SK-N-SH treated with all-trans-retinoic acid at 6 μM for 48 hours (cell line): ENCODE measurements around the gene BIRC2.

ENCODE experiments used
- ATAC-seq: fragments of 200-7000 bp; cut with Tn5 transposase; 3 replicates; pipeline ENCODE4 v1.9.1; 2020; ENCODE audit warnings: mild to moderate bottlenecking, moderate library complexity
- ARNTL ChIP-seq: fragments of 450-650 bp; formaldehyde crosslinking; IDR thresholded peaks from 2 replicates; pipeline ENCODE4 v1.5.0; 2020; ENCODE audit warnings: low read depth, mild to moderate bottlenecking, moderate library complexity, borderline replicate concordance
- BACH2 ChIP-seq: fragments of 250-450 bp; sonication (Bioruptor Pico); IDR thresholded peaks from 2 replicates; pipeline ENCODE4 v1.9.0; 2021; ENCODE audit warnings: mild to moderate bottlenecking, borderline replicate concordance
- CSDC2 ChIP-seq: fragments of 250-450 bp; sonication (Bioruptor Pico); IDR thresholded peaks from 2 replicates; pipeline ENCODE4 v1.5.0; 2020; ENCODE audit warnings: mild to moderate bottlenecking, moderate library complexity
- ESRRG ChIP-seq: fragments of 250-450 bp; sonication (Bioruptor Pico); IDR thresholded peaks from 2 replicates; pipeline ENCODE4 v1.6.1; 2021; ENCODE audit warnings: mild to moderate bottlenecking
- OSR1 ChIP-seq: fragments of 250-450 bp; sonication (Bioruptor Pico); IDR thresholded peaks from 2 replicates; pipeline ENCODE4 v1.8.0; 2022; ENCODE audit warnings: moderate library complexity, mild to moderate bottlenecking, inconsistent platforms
- PPARA ChIP-seq: fragments of 250-450 bp; sonication (Bioruptor Pico); IDR thresholded peaks from 2 replicates; pipeline ENCODE4 v1.5.0; 2020; ENCODE audit warnings: mild to moderate bottlenecking, borderline replicate concordance
- RARB ChIP-seq: fragments of 250-450 bp; sonication (Bioruptor Pico); IDR thresholded peaks from 2 replicates; pipeline ENCODE4 v1.8.0; 2021; ENCODE audit warnings: mild to moderate bottlenecking, moderate library complexity
- SNAI2 ChIP-seq: fragments of 250-450 bp; sonication (Bioruptor Pico); IDR thresholded peaks from 2 replicates; pipeline ENCODE4 v1.5.0; 2020; ENCODE audit warnings: mild to moderate bottlenecking, moderate library complexity
- TCF4 ChIP-seq: fragments of 250-450 bp; sonication (Bioruptor Pico); IDR thresholded peaks from 2 replicates; pipeline ENCODE4 v1.8.0; 2021; ENCODE audit warnings: mild to moderate bottlenecking, moderate library complexity, borderline replicate concordance
- TOX ChIP-seq: fragments of 250-450 bp; sonication (Bioruptor Pico); IDR thresholded peaks from 2 replicates; pipeline ENCODE4 v1.8.0; 2021; ENCODE audit warnings: mild to moderate bottlenecking, moderate library complexity, borderline replicate concordance
- ZC3H10 ChIP-seq: fragments of 250-450 bp; sonication (Bioruptor Pico); IDR thresholded peaks from 2 replicates; pipeline ENCODE4 v1.5.1; 2021; ENCODE audit warnings: mild to moderate bottlenecking, moderate library complexity
- ZFP3 ChIP-seq: fragments of 250-450 bp; sonication (Bioruptor Pico); IDR thresholded peaks from 2 replicates; pipeline ENCODE4 v1.5.0; 2020; ENCODE audit warnings: mild to moderate bottlenecking, moderate library complexity
- ZNF565 ChIP-seq: fragments of 450-650 bp; formaldehyde crosslinking; conservative IDR thresholded peaks from 2 replicates; pipeline ENCODE4 v1.5.0; 2020; ENCODE audit warnings: low read depth, mild to moderate bottlenecking, moderate library complexity
- ZNF70 ChIP-seq: fragments of 450-650 bp; formaldehyde crosslinking; IDR thresholded peaks from 2 replicates; pipeline ENCODE4 v1.5.0; 2020; ENCODE audit warnings: mild to moderate bottlenecking, moderate library complexity
- ZNF8 ChIP-seq: fragments of 450-650 bp; formaldehyde crosslinking; IDR thresholded peaks from 2 replicates; pipeline ENCODE4 v1.5.0; 2020; ENCODE audit warnings: mild to moderate bottlenecking, moderate library complexity
- TF ChIP-seq, protein P1 (sequence below): fragments of 250-450 bp; sonication (Bioruptor Pico); IDR thresholded peaks from 2 replicates; pipeline ENCODE4 v1.8.0; 2020; ENCODE audit warnings: mild to moderate bottlenecking, moderate library complexity, borderline replicate concordance
- TF ChIP-seq, protein P2 (sequence below): fragments of 250-450 bp; sonication (Bioruptor Pico); IDR thresholded peaks from 2 replicates; pipeline ENCODE4 v1.8.0; 2021; ENCODE audit warnings: low read depth, mild to moderate bottlenecking, moderate library complexity, borderline replicate concordance
- TF ChIP-seq, protein P3 (sequence below): fragments of 250-450 bp; sonication (Bioruptor Pico); IDR thresholded peaks from 2 replicates; pipeline ENCODE4 v1.5.1; 2021; ENCODE audit warnings: mild to moderate bottlenecking, moderate library complexity
- TF ChIP-seq, protein P4 (sequence below): fragments of 250-450 bp; sonication (Bioruptor Pico); IDR thresholded peaks from 2 replicates; pipeline ENCODE4 v1.5.1; 2020; ENCODE audit warnings: low read depth, mild to moderate bottlenecking, moderate library complexity
- TF ChIP-seq, protein P5 (sequence below): fragments of 250-450 bp; sonication (Bioruptor Pico); IDR thresholded peaks from 2 replicates; pipeline ENCODE4 v1.5.0; 2020; ENCODE audit warnings: mild to moderate bottlenecking, moderate library complexity

BIRC2 gene

DNA sequence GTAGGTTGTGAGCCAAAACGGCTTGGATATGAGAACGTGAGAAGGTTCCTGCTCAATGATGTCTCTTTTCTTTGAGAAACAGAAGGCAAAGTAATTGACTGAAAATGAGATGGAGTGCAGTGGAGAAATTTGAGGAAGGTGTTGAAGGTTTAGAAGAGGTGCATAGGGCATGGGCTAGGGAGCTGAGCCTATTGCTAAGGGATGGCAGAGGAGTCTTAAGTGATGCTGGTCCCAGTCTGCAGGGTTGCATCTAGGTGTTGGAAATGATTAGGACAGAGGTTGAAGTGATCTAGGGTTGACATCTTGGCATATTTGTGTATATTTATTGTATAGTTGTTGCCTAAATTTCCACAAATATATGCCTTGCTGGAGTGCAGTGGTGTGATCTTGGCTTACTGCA is 27.5 kb upstream of the BIRC2 start:
- no peak for ATAC-seq
- TF ChIP-seq ZC3H10 (CRISPR knock-in tag) (no peak), ZNF70 (CRISPR knock-in tag) (no peak), TCF4 (CRISPR knock-in tag) (no peak), ZNF565 (CRISPR knock-in tag) (no peak), TOX (no peak), ZNF8 (CRISPR knock-in tag) (no peak), RARB (CRISPR knock-in tag) (no peak), ZFP3 (CRISPR knock-in tag) (no peak), ESRRG (CRISPR knock-in tag) (no peak), SNAI2 (CRISPR knock-in tag) (no peak), PPARA (no peak), BACH2 (CRISPR knock-in tag) (no peak), CSDC2 (CRISPR knock-in tag) (no peak), ARNTL (CRISPR knock-in tag) (no peak)
- TF ChIP-seq, protein P1, sequence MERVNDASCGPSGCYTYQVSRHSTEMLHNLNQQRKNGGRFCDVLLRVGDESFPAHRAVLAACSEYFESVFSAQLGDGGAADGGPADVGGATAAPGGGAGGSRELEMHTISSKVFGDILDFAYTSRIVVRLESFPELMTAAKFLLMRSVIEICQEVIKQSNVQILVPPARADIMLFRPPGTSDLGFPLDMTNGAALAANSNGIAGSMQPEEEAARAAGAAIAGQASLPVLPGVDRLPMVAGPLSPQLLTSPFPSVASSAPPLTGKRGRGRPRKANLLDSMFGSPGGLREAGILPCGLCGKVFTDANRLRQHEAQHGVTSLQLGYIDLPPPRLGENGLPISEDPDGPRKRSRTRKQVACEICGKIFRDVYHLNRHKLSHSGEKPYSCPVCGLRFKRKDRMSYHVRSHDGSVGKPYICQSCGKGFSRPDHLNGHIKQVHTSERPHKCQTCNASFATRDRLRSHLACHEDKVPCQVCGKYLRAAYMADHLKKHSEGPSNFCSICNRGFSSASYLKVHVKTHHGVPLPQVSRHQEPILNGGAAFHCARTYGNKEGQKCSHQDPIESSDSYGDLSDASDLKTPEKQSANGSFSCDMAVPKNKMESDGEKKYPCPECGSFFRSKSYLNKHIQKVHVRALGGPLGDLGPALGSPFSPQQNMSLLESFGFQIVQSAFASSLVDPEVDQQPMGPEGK, result no peak
- TF ChIP-seq, protein P2, sequence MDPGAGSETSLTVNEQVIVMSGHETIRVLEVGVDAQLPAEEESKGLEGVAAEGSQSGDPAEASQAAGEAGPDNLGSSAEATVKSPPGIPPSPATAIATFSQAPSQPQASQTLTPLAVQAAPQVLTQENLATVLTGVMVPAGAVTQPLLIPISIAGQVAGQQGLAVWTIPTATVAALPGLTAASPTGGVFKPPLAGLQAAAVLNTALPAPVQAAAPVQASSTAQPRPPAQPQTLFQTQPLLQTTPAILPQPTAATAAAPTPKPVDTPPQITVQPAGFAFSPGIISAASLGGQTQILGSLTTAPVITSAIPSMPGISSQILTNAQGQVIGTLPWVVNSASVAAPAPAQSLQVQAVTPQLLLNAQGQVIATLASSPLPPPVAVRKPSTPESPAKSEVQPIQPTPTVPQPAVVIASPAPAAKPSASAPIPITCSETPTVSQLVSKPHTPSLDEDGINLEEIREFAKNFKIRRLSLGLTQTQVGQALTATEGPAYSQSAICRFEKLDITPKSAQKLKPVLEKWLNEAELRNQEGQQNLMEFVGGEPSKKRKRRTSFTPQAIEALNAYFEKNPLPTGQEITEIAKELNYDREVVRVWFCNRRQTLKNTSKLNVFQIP (CRISPR knock-in tag), result no peak
- TF ChIP-seq, protein P3, sequence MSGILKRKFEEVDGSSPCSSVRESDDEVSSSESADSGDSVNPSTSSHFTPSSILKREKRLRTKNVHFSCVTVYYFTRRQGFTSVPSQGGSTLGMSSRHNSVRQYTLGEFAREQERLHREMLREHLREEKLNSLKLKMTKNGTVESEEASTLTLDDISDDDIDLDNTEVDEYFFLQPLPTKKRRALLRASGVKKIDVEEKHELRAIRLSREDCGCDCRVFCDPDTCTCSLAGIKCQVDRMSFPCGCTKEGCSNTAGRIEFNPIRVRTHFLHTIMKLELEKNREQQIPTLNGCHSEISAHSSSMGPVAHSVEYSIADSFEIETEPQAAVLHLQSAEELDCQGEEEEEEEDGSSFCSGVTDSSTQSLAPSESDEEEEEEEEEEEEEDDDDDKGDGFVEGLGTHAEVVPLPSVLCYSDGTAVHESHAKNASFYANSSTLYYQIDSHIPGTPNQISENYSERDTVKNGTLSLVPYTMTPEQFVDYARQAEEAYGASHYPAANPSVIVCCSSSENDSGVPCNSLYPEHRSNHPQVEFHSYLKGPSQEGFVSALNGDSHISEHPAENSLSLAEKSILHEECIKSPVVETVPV (CRISPR knock-in tag), result no peak
- TF ChIP-seq, protein P4, sequence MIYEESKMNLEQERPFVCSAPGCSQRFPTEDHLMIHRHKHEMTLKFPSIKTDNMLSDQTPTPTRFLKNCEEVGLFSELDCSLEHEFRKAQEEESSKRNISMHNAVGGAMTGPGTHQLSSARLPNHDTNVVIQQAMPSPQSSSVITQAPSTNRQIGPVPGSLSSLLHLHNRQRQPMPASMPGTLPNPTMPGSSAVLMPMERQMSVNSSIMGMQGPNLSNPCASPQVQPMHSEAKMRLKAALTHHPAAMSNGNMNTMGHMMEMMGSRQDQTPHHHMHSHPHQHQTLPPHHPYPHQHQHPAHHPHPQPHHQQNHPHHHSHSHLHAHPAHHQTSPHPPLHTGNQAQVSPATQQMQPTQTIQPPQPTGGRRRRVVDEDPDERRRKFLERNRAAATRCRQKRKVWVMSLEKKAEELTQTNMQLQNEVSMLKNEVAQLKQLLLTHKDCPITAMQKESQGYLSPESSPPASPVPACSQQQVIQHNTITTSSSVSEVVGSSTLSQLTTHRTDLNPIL, result no peak
- TF ChIP-seq, protein P5, sequence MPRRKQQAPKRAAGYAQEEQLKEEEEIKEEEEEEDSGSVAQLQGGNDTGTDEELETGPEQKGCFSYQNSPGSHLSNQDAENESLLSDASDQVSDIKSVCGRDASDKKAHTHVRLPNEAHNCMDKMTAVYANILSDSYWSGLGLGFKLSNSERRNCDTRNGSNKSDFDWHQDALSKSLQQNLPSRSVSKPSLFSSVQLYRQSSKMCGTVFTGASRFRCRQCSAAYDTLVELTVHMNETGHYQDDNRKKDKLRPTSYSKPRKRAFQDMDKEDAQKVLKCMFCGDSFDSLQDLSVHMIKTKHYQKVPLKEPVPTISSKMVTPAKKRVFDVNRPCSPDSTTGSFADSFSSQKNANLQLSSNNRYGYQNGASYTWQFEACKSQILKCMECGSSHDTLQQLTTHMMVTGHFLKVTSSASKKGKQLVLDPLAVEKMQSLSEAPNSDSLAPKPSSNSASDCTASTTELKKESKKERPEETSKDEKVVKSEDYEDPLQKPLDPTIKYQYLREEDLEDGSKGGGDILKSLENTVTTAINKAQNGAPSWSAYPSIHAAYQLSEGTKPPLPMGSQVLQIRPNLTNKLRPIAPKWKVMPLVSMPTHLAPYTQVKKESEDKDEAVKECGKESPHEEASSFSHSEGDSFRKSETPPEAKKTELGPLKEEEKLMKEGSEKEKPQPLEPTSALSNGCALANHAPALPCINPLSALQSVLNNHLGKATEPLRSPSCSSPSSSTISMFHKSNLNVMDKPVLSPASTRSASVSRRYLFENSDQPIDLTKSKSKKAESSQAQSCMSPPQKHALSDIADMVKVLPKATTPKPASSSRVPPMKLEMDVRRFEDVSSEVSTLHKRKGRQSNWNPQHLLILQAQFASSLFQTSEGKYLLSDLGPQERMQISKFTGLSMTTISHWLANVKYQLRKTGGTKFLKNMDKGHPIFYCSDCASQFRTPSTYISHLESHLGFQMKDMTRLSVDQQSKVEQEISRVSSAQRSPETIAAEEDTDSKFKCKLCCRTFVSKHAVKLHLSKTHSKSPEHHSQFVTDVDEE (CRISPR knock-in tag), result no peak

DNA sequence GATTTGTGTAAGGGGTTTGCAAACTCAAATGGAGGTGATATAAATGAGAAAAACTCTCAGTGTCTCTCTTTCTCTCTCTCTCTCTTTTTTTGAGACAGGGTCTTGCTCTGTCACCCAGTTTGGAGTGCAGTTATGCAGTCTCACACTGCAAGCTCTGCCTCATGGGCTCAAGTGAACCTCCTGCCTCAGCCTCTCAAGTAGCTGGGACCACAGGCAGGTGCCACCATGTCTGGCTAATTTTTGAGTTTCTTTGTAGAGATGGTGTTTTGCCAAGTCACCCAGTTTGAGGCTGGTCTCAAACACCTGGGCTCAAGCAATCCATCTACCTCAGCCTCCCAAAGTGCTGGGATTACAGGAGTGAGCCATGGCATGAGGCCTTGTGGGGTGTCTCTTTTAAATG is 26.8 kb upstream of the BIRC2 start:
- no peak for ATAC-seq
- TF ChIP-seq OSR1 (CRISPR knock-in tag) (no peak), TOX (no peak), PPARA (no peak), ZFP3 (CRISPR knock-in tag) (no peak), ESRRG (CRISPR knock-in tag) (no peak), ZNF70 (CRISPR knock-in tag) (no peak), CSDC2 (CRISPR knock-in tag) (no peak), ZC3H10 (CRISPR knock-in tag) (no peak)
- TF ChIP-seq, protein P2 (CRISPR knock-in tag), result no peak
- TF ChIP-seq, protein P5 (CRISPR knock-in tag), result no peak
- TF ChIP-seq, protein P1, result no peak
- TF ChIP-seq, all 23 proteins: peak for 0
